IPS DF 6.9 (cell line): ENCODE data around the gene PODN.

Source experiments
- DNase-seq: peaks from one replicate; pipeline ENCODE4 v3.0.0-alpha.2; 2013; ENCODE audit warnings: low read depth, low spot score
- H3K27ac ChIP-seq: one replicate; pipeline ENCODE4 v1.5.1; 2013; ENCODE audit warnings: low read length, control low read depth
- H3K27me3 ChIP-seq: 2 replicates; pipeline ENCODE4 v1.6.1; 2013; ENCODE audit warnings: mild to moderate bottlenecking, low read length; ENCODE audit not compliant: control insufficient read depth, insufficient read depth
- H3K36me3 ChIP-seq: 2 replicates; pipeline ENCODE4 v1.6.1; 2013; ENCODE audit warnings: low read length; ENCODE audit not compliant: control insufficient read depth, insufficient read depth
- H3K4me1 ChIP-seq: 2 replicates; pipeline ENCODE4 v1.6.1; 2013; ENCODE audit warnings: low read length; ENCODE audit not compliant: control insufficient read depth, insufficient read depth
- H3K4me3 ChIP-seq: 2 replicates; pipeline ENCODE4 v1.5.1; 2013; ENCODE audit warnings: mild to moderate bottlenecking, low read length
- H3K9me3 ChIP-seq: 2 replicates; pipeline ENCODE4 v1.6.1; 2013; ENCODE audit warnings: low read length, inconsistent platforms; ENCODE audit not compliant: control insufficient read depth, insufficient read depth
- WGBS: extraction: QIAGEN DNeasy Blood & Tissue Kit; methylation state at CpG from one replicate; pipeline ENCODE4 v1.1.7; 2013; ENCODE audit warnings: mixed read lengths, missing lambda C conversion rate; ENCODE audit not compliant: insufficient read length, insufficient coverage; 5-methylcytosine and 5-hydroxymethylcytosine counted together

The PODN gene

GRCh38 chr1:53089478-53090226 is 27.6 kb downstream of the PODN start:
- Histone ChIP-seq H3K27ac (no peak overlapping the region), H3K36me3 (no peaks in the 10 kb centered on the region), H3K27me3 (no peaks in the 10 kb centered on the region), H3K4me1 (no peaks in the 10 kb centered on the region; the same call in 1 of the 2 replicates), H3K9me3 (no peaks in the 10 kb centered on the region), H3K4me3 (no peak overlapping the region)
- WGBS = no CpG with 5 or more reads among the region's 11 CpGs
- no peak for DNase-seq

- no peak for DNase-seq
- no CpG with 5 or more reads among the region's 37 CpGs for WGBS
- no peaks in the 10 kb centered on the region for H3K27me3 ChIP-seq
- H3K9me3 ChIP-seq = no peaks in the 10 kb centered on the region
- H3K4me1 ChIP-seq = no peaks in the 10 kb centered on the region
- H3K27ac ChIP-seq = no peak overlapping the region
- no peaks in the 10 kb centered on the region for H3K36me3 ChIP-seq
- H3K4me3 ChIP-seq = no peak overlapping the region
These were observed 28.5 kb downstream of the PODN start for GRCh38 chr1:53090227-53091147.

DNA sequence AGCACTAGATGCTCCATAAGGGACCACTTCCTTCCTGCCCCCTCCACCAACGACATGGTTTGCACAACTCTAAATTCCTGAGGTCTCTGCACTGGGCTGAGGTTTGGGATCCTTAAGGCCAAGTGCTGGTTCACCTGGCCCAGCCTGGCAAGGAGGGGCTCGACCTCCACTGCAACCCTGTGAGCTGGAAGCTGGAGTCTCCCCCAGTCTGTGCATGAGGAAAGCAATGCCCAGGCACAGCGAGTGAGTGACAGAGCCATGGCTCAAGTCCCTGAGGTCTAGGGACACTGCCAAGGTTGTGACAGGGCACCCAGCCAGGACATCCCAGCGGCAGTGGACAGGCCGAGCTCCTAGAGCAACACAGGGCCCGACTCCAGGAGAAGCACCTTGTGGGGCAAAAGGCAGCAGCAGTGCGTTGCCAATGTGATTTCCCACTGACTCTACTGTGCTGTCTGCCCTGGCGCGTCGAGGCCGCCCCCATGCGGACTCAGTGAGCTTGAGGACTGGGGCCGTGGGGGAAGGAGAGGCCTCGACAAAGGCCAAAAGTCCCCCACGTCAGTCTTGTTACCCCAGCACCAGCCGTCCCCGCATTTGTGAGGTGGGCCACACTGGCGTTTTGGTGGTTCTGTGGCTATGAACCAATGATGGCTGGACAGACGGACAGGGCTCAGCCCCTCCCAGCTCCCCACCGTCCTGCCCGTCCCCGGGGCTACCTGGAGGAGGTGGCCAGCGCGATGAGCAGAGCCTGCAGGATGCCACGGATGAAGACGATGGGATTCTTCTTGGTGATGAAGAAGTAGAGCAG is 30.0 kb downstream of the PODN start:
- WGBS = no CpG with 5 or more reads among the region's 26 CpGs
- Histone ChIP-seq H3K4me1 (no peaks in the 10 kb centered on the region), H3K36me3 (no peaks in the 10 kb centered on the region), H3K4me3 (no peak overlapping the region), H3K27ac (no peak overlapping the region), H3K9me3 (no peaks in the 10 kb centered on the region), H3K27me3 (no peaks in the 10 kb centered on the region)
- no peak for DNase-seq

- no peaks in the 10 kb centered on the region for H3K36me3 ChIP-seq
- H3K9me3 ChIP-seq = no peaks in the 10 kb centered on the region
- no CpG with 5 or more reads among the region's 33 CpGs for WGBS
- no peak for DNase-seq
- no peaks in the 10 kb centered on the region for H3K4me1 ChIP-seq
- H3K4me3 ChIP-seq = no peak overlapping the region
- no peaks in the 10 kb centered on the region for H3K27me3 ChIP-seq
- no peak overlapping the region for H3K27ac ChIP-seq
These were observed 30.8 kb downstream of the PODN start for GRCh38 chr1:53092659-53093450.

GRCh38 chr1:53093451-53093754 is 31.4 kb downstream of the PODN start:
- no peaks in the 10 kb centered on the region for H3K27me3 ChIP-seq
- no peak for DNase-seq
- H3K36me3 ChIP-seq = no peaks in the 10 kb centered on the region
- no peak overlapping the region for H3K4me3 ChIP-seq
- no CpG with 5 or more reads among the region's 8 CpGs for whole genome bisulfite sequencing
- H3K4me1 ChIP-seq = no peaks in the 10 kb centered on the region
- no peaks in the 10 kb centered on the region for H3K9me3 ChIP-seq
- H3K27ac ChIP-seq = no peak overlapping the region

DNA sequence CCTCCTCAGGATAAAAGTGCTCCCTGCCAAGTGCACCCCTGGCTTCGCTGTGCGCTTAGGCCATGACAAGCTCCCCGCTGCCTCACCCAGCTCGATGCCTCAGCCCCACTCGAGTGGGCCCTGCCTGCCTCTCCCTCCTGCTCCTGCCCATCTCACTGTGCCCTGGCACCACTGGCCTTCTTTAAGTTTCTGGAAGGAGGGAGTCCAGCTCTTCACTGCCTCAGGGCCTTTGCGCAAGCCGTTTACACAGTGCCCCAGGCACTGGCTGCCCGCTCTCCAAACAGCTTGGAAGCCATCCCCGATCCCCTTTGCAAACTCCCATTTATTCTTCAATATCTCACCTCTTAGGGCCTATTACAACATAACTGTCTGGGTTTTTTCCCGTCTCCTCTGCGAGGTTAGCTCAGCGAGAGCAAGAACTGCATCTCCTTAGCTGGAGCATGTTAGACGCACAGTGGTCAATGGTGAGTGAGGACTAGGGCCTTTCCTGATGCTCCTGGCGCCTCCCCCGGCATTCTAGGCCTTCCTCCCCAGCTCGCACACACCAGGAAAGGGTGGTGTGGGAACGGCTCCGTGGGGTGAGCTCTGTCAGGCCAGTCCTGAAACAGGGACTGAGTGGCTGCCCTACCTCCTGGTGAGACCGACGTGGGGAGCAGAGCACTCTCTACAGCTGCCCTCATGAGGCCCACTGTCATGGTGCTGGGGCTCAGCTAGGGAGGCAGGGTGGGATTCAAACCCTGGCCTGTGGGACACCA is 31.9 kb downstream of the PODN start:
- no CpG with 5 or more reads among the region's 20 CpGs for WGBS
- Histone ChIP-seq H3K27me3 (no peaks in the 10 kb centered on the region), H3K4me3 (no peak overlapping the region), H3K9me3 (no peaks in the 10 kb centered on the region), H3K36me3 (no peaks in the 10 kb centered on the region), H3K4me1 (no peaks in the 10 kb centered on the region), H3K27ac (no peak overlapping the region)
- no peak for DNase-seq

DNA sequence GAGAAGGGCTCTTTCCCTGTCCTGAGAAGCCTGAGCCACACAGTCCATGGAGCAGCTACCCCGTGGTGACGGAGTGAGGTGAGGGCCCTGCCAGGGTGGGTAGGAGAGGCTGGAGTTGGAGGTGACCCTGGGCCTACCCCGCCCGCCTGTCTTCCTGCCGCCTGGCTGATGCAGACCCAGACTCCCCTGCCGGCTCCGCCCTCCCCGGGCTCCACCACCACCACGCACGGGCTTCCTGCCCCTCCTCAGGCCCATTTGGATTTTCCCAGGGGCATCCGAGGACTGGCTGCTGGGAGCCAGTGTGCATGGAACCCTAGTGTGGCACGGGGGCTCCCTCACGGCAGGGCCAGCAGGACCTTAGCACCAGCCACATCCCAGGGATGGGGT is 32.5 kb downstream of the PODN start:
- H3K27ac ChIP-seq = no peak overlapping the region

DNA sequence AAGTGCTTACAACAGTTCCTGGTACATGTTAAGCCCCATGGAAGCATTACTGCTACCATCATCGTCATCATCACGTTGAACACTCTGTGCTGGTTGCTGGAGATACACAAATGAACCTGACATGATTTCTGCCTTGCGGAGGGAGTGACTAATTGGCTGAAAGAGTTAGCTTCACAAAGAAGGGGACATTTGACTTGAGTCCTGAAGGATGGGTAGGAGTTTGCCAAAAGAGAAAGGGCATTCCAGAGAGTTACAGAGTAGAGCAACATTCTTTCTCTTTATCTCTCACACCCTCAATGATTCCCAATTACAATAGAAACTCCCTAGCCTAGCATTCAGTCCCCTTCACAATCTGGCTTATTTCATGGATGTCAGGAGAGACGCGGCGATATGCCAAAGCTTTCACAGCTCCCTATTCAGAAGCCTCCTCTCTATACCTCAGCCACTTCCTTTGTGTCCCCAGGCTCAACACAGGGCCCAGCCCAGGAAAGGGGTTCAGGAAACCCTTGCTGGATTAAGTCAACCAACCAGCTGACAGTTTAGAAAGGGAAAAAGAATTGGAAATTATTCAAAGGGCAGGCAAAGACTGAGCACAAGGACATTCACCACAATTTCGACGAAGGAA is 42.4 kb downstream of the PODN start:
- H3K9me3 ChIP-seq = no peaks in the 10 kb centered on the region
- no peak for DNase-seq
- no peaks in the 10 kb centered on the region; the same call in 1 of the 2 replicates for H3K36me3 ChIP-seq
- H3K4me3 ChIP-seq = no peak overlapping the region
- H3K27ac ChIP-seq = no peak overlapping the region
- no CpG with 5 or more reads among the region's 8 CpGs for WGBS
- no peaks in the 10 kb centered on the region for H3K4me1 ChIP-seq
- no peaks in the 10 kb centered on the region for H3K27me3 ChIP-seq

More for the DNA sequence above, 32.5 kb downstream of the PODN start:
- Histone ChIP-seq H3K9me3 (no peaks in the 10 kb centered on the region), H3K4me1 (no peaks in the 10 kb centered on the region), H3K36me3 (no peaks in the 10 kb centered on the region), H3K27me3 (no peaks in the 10 kb centered on the region), H3K4me3 (no peak overlapping the region)
- WGBS = no CpG with 5 or more reads among the region's 13 CpGs
- no peak for DNase-seq

DNA sequence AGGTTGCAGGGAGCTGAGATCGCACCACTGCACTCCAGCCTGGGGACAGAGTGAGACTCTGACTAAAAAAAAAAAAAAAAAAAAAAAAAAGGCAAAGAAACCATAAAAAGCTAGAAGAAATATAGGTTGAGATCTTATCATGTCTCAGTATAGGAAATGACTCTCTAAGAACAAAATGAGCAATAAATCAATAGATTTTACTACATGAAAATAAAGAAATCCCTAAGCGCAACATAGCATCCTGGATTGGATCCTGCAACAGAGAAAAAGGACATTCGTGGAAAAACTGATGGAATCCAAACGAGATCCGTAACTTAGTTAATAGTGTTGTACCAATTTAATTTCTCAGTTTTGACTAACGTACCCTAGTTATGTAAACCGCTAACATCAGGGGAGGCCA is 45.1 kb downstream of the PODN start:
- H3K27ac ChIP-seq = no peak overlapping the region
- WGBS = no CpG with 5 or more reads among the region's 7 CpGs
- no peaks in the 10 kb centered on the region for H3K9me3 ChIP-seq
- H3K4me3 ChIP-seq = no peak overlapping the region
- no peak for DNase-seq
- H3K36me3 ChIP-seq = no peaks in the 10 kb centered on the region; the same call in 1 of the 2 replicates
- no peaks in the 10 kb centered on the region for H3K4me1 ChIP-seq
- H3K27me3 ChIP-seq = no peaks in the 10 kb centered on the region
